HG03280 (cell line): ENCODE data around the gene BAIAP2L2.
"Not testable (repeated sequence)": the region's sequence is repeated elsewhere in the genome, so short reads cannot be mapped to it uniquely, and the experiment has no call there.

Experiments used
- ATAC-seq: cut with Tn5 transposase; IDR thresholded peaks from one replicate; pipeline ENCODE4 v1.9.1; 2021; ENCODE audit warnings: mild to moderate bottlenecking, moderate library complexity; ENCODE audit not compliant: unreplicated experiment

Gene BAIAP2L2, protein sequence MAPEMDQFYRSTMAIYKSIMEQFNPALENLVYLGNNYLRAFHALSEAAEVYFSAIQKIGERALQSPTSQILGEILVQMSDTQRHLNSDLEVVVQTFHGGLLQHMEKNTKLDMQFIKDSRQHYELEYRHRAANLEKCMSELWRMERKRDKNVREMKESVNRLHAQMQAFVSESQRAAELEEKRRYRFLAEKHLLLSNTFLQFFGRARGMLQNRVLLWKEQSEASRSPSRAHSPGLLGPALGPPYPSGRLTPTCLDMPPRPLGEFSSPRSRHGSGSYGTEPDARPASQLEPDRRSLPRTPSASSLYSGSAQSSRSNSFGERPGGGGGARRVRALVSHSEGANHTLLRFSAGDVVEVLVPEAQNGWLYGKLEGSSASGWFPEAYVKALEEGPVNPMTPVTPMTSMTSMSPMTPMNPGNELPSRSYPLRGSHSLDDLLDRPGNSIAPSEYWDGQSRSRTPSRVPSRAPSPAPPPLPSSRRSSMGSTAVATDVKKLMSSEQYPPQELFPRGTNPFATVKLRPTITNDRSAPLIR

DNA sequence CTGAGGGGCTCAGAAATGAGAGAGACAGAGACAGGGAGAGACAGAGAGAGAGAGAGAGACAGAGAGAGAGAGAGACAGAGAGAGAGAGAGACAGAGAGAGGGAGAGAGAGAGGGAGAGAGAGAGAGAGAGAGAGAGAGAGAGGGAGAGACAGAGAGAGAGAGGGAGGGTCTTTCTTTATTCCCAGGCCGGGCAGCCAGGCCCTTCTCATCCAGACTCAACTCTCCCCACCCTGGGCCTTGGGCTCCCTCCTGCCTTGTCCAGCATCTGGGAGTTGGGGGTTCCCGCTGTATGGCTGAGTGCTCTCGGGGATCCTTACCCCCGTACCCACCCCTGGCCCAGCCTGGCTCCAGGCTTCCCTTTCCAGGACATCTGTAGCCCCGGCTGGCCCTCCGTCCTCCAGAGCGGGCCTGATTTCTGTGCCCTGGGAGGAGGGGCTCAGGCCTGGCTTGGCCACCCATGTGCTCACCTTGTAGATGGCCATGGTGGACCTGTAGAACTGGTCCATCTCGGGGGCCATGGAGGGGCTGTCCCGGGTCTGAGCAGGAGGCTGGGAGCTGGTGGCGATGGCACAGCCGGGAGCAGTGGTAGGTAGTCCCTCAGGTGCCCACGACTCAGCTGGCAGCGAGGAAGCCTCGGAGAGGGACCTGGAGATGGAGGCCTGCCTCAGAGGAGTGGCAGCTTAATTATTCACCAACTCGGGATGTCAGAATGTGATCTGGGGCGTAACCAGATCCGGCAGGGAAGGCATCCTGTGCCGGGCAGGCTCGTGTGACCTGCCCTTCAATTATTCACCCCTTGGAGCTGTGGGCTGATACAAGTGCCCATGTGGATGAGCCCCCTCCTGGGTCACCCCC is at the start of gene BAIAP2L2:
BAIAP2L2 (minus strand) TSS at position 677 of the 855 bp plus-strand sequence; CDS start at position 518, 159 bp downstream.
- ATAC-seq: no peak

DNA sequence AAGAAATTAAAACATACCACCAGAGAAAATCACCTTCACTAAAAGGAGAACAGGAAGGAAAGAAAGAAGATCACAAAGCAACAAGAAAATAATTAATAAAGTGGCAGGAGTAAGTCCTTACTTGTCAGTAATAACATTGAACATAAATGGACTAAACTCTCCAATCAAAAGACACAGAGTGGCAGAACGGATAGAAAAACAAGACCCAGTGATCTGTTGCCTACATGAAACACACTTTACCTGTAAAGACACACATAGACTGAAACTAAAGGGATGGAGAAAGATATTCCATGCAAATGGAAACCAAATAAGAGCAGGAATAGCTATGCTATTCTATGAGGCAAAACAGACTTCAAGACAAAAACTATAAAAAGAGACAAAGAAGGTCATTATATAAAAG is 45.2 kb upstream of the BAIAP2L2 start:
- ATAC-seq: no peak

DNA sequence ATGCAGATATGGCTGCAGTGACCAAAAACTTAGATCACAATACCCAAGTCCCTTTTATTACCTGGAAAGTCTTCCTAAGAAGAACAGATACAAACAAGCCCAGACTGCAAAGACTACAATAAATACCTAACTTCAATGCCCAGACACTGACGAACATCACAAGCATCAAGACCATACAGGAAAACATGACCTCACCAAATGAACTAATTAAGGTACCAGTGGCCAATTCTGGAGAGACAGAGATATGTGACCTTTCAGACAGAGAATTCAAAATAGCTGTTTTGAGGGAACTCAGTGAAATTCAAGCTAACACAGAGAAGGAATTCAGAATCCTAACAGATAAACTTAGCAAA is 44.1 kb upstream of the BAIAP2L2 start:
- not testable (repeated sequence) for ATAC-seq

DNA sequence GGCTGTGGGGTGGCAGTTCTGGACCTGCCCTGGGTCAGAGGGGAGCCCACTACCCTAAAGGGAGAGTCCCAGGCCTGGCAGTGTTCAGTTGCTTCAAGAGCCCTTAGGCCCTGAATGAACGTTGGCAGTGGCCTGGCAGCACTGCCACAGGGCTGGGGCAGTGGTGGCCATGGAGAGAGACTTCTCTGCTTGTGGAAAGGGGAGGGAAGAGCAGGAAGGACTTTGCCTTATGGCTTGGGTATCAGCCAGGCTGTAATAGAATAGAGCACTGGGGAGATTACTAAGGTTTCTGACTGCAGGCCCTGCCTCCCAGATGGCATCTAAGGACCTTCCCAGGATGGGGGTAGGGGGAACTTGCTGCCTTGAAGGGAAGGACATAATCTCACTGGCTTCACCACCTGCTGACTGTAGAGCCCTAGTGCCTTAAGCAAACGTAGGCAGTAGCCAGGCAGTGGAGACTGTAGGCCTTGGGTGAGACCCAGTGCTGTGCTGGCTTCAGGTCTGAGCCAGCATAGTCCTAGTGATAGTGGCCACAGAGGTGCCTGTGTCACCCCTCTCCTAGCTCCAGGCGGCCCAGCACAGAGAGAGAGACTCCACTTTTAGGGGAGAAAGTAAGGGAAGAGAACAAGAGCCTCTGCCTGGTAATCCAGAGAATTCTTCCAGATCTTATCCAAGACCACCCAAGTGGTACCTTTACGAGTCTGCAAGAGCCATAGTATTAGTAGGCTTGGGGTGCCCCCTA is 43.5 kb upstream of the BAIAP2L2 start:
- no peak for ATAC-seq

DNA sequence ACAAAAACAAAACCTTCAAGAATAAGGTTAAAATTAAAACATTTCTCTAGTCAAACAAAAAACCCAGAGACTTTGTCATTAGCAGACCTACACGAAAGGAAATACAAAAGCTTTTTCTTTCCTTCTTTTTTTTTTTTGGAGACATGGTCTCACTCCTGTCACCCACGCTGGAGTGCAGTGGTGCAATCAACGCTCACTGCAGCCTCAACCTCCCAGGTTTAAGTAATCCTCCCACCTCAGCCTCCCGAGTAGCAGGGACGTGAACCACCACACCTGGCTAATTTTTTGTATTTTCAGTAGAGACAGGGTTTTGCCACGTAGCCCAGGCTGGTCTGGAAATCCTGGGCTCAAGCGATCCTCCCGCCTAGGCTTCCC is 40.6 kb upstream of the BAIAP2L2 start:
- ATAC-seq: no peak

DNA sequence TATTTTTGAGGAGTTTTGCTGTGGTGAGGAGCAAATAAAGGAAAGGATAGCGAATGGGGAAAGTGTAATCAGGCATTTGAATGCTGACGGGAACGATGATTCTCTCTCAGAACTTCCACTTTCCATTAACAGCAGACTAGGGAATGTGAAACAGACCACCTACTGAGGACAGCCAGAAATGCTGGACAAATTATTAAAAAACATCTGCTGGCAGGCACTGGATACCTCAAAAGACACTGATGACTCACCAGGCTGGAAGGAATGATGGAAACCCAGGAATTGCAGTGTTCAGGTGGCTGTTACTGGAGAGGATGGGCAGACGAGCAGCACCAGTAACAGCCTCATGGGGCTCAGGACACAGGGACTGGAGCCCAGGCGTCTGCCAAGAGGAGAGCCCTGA is 37.8 kb upstream of the BAIAP2L2 start:
- ATAC-seq: no peak

DNA sequence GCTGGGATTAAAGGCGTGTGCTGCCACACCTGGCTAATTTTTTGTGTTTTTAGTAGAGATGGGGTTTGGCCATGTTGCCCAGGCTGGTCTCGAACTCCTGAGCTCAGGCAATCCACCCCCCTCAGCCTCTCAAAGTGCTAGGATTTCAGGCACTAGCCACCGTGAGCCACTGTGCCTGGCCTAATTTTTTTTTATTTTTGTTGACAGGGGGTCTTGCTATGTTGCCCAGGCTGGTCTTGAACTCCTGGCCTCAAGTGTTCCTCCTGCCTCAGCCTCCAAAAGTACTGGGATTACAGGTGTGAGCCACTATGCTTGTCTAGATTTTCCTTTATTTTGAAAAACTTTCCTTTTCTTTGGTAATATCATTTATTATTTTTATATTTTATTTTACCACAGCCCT is 35.7 kb upstream of the BAIAP2L2 start:
- not testable (repeated sequence) for ATAC-seq

DNA sequence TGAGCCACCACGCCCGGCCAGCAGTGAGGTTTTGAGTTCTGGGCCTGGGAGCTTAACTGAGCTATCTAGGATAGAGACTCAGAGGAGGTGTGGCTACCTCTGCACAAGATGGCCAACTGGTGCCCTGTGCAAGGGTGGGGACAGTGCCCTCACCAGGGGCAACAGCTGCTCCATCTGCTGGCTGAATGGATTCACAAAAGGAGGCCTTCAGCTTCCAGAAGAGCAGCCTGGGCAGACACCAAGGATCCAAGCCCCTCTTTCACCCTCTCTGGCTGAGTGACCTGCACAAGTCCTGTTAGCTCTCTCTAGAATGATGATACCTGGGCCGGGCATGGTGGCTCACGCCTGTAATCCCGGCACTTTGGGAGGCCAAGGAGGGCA is 33.5 kb upstream of the BAIAP2L2 start:
- ATAC-seq: no peak

DNA sequence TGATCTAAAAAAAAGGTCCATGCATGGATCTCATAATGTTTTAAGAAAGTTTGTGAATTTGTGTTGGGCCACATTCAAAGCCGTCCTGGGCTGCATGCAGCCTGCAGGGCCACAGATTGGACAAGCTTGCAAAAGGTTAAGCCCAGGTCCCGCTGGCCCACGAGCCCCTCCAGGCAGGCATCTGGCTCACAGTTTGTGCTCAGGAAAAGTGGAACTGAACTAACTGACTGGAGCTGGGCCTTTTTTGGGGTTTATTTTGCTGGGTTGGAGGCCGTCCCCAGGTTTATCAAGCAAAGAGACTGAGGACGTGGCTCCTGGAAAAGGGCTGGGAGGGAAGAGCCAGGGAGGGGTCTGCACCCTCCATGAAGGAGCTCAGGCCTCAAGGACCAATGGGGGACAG is 32.1 kb upstream of the BAIAP2L2 start:
- ATAC-seq: no peak

DNA sequence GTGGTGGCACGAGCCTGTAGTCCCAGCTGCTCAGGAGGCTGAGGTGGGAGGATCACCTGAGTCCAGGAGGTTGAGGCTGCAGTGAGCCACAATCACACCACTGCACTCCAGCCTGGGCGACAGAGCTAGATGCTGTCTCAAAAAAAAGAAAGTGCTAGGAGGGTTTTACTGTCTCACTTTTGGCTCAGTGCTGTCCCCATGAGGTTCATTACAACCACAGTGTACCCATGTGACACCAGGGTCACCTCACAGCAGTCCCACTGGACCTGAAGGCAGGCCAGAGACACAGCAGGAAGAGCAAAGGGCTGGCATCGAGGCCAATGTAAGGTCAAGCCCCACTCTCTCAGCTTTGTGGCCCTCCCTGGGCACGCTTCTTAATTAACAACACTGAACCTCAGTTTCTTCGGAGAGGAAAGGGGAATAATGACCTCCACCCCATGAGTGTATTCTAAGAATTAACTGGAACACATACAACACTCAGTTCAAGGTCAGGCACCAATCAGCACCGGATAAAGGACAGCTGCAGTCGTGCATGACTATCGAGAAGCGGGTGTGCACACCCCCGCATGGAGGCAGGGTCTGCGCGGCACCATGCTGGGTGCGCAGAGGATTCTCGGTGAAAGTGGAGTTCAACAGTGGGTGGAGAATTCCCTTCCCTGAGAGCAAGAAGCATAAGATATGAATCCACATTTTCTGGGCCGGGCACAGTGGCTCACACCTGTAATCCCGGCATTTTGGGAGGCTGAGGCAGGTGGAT is 30.9 kb upstream of the BAIAP2L2 start:
- ATAC-seq: no peak

DNA sequence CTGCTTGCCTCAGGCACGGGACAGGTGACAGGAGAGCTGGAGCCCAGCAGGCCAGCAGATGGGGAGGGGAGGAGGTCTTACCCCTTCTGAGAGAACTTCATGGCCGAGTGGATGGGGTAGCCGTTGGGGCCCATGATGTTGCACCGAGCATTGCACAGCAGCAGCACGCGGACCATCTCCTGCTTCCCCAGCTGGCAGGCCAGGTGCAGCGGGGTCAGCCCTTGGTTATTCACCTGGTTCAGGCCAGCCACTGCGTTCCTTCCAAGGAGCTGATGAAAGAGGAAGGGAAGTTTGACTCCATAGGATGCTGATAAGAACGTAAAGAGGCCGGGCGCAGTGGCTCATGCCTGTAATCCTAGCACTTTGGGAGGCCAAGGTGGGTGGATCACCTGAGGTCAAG is 29.4 kb upstream of the BAIAP2L2 start:
- ATAC-seq: no peak

DNA sequence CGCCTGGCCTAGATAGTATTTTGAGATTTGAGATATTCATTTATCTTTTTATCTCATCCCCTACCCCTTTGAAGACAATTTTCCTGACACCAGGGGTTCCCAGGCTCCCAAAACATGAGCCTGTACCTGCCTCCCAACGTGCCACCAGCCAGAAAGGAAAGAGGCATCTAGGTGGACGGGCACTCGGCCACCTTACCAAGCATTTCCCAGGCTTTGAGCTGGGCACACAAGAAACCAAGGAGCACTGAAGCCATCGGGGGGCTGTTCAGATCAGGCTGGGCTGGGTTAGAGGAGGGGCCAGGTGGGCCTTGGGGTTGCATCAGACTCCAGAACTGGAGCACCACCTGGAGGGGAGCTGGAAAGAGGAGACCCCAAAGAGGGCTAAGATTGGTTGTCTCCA is 28.5 kb upstream of the BAIAP2L2 start:
- no peak for ATAC-seq

DNA sequence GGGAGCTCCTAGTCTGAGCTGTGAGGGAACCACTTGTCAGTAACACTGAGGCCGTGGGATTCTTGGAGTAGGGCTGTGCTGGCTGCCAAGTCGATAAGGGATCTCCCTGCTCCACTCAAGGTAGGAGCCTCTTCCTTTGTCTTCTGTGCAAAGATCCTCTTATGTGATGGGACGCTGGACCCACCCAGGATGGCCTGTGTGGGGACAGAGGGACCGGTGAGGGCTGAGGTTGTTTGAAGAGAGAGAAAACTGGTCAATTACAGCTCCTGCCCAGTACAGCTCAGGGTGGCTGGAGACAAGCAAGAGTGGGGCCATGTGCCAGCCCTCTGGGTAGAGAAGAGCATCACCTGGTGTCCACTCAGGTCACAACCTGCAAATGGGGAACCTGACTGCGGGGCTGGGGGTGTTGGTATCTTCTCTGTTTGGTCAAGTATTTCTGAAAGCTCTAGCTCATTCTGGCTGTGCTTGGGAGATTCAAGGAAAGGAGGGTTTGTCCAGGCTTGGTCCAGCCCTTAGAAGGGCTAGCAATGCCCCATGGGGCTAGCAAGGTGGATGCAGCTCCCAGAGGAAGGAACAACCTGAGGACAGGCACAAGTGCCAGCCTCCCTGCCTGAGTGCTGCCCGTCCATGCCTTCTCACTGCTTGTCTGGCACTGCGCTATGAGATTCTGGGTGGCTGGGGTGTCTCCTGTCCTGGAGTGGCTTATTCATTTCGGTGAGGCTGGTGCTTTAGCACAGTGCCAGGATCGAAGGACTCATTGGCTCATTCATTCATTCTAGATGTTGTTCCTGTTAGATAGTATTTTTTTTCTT is 27.6 kb upstream of the BAIAP2L2 start:
- no peak for ATAC-seq

DNA sequence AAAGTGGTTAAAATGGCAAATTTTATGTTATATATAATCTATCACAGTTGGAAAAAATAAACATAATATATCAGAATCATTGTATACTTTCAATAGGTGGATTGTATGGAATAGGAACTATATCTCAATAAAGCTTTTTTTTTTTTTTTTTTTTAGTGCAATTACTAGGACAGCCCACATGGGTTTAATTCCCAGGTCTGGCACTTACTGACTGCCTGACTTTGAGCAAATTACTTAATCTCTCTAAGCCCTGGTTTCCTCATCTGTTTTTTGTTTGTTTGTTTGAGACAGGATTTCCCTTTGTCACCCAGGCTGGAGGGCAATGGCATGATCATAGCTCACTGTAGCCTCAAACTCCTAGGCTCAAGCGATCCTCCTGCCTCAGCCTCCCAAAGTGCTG is 26.1 kb upstream of the BAIAP2L2 start:
- ATAC-seq: no peak

DNA sequence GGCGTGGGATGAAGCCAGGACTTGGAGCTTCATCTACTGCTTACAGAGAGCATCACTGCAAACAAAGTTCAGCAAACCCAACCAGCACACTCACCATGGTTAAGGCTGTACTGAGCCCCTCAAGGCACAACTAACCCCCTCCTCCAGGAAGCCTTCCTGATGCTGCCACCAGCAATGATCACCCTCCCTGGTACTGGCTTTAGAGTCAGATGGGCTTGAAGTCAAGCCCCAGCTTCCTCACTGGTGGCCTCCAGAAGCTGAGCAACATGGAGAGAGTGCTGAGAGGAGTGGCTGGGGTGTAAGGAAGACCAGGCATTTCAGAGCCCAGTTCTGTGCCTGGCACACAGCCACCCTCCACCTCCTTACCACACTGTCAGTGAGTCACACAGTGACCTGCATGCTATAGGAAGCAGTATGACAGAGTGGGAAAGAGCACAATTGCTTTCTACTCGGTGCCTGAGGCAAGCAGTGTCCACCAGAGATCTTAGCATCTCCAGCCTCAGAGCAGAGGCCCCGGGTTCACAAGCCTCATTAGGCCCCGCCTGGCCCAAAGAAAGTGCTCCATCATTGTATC is 24.7 kb upstream of the BAIAP2L2 start:
- ATAC-seq: no peak

DNA sequence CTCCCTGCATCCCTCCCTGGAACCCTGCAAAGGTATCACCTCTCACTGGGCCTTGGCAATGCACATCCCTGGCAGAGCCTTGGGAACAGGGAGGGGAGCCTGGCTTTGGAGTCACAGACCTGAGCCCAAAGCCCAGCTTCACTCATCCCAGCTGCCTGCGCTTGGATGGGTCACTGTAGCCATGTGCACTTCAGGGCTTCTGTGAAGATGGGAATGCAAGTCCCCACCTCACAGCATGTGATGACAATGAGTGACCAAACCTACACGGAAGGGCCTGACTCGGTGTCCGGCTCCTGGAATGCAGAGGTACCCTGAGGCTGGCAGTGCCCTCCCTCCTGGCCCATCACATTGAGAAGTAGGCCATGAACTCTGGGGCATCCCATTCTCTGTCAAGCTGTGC is 22.8 kb upstream of the BAIAP2L2 start:
- no peak for ATAC-seq

DNA sequence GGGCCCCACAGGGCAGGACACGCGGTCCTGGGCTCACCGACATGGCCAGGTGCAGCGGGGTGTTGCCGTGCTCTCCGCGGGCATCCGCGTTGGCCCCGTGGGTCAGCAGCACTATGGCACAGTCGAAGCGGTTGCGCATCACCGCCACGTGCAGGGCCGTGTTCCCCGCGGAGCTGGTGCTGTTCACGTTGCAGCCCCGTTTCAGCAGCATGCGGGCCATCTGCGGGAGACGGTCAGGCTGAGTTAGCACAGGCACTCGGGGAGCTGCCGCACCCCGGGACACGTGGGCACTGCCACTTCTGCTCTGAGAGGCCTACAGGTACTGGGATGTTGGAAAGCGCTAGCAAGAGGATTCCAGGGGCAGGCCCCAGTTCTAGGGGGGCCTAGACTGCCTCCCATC is 22.3 kb upstream of the BAIAP2L2 start:
- no peak for ATAC-seq

DNA sequence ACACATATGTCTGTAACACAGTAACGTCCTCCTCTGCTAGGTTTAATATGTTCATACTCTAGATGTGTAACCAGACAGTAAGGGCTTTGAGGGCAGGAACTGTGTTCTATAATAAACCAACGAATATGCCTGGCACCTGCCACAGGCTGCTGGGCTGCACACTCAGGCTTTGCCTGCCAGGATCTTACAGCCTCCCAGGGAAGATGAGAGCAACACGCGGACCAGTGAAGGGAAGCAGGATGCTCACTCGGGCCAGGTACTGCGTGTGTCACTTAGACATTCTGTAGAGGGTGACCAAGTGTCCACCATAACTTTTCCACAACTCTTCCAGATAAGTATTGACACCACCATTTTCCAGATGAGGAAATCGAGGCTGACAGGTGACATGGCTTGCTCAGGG is 21.7 kb upstream of the BAIAP2L2 start:
- ATAC-seq: no peak

DNA sequence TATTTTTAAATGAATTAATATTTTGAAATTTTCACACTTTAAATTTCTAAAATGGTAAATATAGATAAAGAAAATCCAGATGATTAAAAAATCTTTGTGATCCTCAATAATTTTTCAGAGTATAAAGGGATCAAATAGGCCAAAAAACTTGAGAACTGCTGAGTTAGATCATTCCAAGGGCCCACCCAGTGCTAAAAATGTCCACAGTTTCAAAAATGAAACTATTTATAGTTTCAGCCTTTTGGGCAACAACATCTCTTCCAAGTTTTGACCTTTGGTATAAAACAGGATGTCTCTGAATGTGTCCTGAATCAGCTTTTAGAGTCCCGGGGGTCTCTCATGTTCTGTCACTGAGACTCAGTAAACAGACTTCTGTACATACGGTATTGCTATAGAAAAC is 20.9 kb upstream of the BAIAP2L2 start:
- no peak for ATAC-seq
